Retinal pigment epithelial cell (primary cell): Measurements from ENCODE around the gene PNCK.
"Not testable (repeated sequence)": the region's sequence is repeated elsewhere in the genome, so short reads cannot be mapped to it uniquely, and the experiment has no call there.

Experiments used
- DNase-seq: peaks from one replicate; pipeline ENCODE4 v3.0.0-alpha.2; 2010; ENCODE audit warnings: low read depth
- H3K4me3 ChIP-seq: 2 replicates; pipeline ENCODE4 v1.5.1; 2011; ENCODE audit warnings: mild to moderate bottlenecking, low read length, control low read depth, moderate library complexity
- TF ChIP-seq, protein P1 (sequence below): conservative IDR thresholded peaks from 2 replicates; pipeline ENCODE4 v1.5.1; 2011; ENCODE audit warnings: low read depth, low read length, control low read depth, inconsistent platforms

PNCK gene

GRCh38 chrX:153697924-153698865 is 24.6 kb upstream of the PNCK start:
- DNase-seq: no peak
- no peak overlapping the region for H3K4me3 ChIP-seq
- TF ChIP-seq, protein P1, sequence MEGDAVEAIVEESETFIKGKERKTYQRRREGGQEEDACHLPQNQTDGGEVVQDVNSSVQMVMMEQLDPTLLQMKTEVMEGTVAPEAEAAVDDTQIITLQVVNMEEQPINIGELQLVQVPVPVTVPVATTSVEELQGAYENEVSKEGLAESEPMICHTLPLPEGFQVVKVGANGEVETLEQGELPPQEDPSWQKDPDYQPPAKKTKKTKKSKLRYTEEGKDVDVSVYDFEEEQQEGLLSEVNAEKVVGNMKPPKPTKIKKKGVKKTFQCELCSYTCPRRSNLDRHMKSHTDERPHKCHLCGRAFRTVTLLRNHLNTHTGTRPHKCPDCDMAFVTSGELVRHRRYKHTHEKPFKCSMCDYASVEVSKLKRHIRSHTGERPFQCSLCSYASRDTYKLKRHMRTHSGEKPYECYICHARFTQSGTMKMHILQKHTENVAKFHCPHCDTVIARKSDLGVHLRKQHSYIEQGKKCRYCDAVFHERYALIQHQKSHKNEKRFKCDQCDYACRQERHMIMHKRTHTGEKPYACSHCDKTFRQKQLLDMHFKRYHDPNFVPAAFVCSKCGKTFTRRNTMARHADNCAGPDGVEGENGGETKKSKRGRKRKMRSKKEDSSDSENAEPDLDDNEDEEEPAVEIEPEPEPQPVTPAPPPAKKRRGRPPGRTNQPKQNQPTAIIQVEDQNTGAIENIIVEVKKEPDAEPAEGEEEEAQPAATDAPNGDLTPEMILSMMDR: no peak

DNA sequence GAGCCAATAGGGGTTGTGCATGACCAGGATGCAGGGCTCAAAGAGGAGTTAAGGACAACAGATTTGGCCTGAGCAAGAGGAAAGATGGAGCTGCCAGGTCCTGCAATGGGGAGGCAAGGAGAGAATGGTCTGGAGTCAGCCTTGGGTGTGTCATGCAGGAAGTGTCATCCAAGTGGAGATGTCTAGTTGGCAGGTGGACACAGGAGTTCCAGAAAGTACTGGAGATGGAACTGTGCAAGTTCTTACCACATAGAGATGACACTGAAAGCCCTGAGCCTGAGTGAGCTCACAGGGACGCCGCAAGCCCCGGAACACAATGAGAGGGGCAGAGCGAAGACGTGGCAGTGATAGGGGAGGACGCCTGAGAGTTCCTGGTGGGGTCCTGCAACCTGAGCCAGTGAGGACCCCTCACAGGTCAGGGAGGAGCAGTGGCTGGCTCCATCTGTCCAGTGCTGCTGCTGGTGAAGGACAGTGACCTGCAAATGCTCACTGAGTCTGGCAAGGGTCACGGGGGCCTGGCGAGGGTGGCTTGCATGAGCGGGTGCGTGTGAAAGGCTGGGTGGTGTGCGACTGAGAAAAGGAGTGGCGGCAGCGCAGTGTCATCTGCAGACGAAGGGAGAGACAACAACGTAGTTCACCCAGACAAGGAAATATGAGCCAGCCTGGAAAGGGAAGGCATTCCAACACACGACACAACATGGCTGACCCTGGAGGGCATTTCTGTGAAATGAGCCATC is 23.5 kb upstream of the PNCK start:
- H3K4me3 ChIP-seq, DNase-seq: not testable (repeated sequence)

GRCh38 chrX:153696538-153696937 is 22.9 kb upstream of the PNCK start:
- DNase-seq, H3K4me3 ChIP-seq: not testable (repeated sequence)

- TF ChIP-seq, protein P1: no peak
- DNase-seq: no peak
- H3K4me3 ChIP-seq: no peak overlapping the region
Observed at GRCh38 chrX:153696100-153696499, 22.5 kb upstream of the PNCK start.

DNA sequence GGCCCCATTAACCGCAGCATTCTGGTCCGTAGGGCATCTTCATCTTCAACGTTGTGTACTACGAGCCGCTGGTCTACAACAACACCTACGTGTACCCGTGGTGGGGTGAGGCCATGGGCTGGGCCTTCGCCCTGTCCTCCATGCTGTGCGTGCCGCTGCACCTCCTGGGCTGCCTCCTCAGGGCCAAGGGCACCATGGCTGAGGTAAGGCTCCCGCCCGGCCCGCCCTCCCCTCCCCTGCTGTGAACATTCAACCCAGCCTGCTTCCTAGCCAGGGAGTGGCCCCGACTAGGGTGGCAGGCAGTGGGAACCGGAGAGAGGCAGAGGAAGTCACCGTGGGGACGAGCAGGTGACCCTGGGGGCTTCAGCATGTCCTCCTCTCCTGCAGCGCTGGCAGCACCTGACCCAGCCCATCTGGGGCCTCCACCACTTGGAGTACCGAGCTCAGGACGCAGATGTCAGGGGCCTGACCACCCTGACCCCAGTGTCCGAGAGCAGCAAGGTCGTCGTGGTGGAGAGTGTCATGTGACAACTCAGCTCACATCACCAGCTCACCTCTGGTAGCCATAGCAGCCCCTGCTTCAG is 21.2 kb upstream of the PNCK start:
- no peak for DNase-seq
- H3K4me3 ChIP-seq: no peak overlapping the region
- TF ChIP-seq, protein P1: no peak

- H3K4me3 ChIP-seq, DNase-seq: not testable (repeated sequence)
Observed at GRCh38 chrX:153694256-153694655, 20.6 kb upstream of the PNCK start.

DNA sequence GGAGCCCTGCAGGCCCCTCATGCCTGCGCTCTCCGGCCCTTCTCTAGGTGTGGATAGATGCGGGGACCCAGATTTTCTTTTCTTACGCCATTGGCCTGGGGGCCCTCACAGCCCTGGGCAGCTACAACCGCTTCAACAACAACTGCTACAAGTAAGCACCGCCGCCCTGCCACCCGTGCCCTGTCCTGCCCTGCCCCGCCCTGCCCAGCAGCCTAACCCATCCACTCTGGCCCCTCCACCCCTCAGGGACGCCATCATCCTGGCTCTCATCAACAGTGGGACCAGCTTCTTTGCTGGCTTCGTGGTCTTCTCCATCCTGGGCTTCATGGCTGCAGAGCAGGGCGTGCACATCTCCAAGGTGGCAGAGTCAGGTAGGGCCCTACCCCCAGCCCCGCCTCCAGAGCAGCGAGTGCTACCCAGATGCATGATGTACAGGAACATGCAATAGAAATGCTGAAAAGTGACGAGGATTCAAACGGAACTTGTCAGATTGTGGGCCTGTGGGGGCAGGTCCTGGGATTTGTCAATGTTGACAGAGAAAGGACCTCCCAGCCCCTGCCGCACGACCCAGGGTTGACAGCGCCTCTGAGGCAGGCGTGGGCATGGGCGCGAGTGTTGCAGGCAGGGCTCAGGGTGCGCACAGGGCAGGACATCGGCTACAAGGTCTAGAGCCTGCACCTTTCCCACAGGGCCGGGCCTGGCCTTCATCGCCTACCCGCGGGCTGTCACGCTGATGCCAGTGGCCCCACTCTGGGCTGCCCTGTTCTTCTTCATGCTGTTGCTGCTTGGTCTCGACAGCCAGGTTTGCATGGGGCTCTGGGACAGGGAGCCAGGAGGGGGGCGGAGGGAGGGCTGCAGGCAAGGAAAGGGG is 19.8 kb upstream of the PNCK start:
- DNase-seq: no peak
- TF ChIP-seq, protein P1: no peak
- H3K4me3 ChIP-seq: no peak overlapping the region

DNA sequence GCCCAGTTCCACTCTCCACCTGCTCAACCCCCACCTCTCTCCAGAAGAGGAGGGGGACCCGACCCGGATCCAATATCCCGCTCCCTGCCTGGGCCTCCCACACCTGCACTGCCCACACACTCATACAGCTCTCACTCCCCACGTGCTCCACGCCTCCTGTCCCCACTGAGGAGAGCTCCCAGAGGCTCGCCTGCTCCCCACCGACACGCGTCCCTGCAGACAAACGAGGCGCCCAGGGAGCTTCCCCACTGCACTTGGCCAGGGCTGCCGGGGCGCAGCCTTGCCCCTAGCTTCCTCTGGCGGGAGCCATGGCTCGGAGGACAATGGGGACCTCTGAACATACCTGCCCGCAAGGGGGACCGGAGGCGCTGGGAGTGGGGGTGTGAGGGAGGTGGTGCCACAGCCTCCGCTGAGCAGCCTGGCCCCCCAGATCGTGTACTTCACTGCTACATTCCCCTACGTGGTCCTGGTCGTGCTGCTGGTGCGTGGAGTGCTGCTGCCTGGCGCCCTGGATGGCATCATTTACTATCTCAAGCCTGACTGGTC is 19.1 kb upstream of the PNCK start:
- no peak for DNase-seq

More for the DNA sequence above, 19.1 kb upstream of the PNCK start:
- TF ChIP-seq, protein P1: no peak
- no peak overlapping the region for H3K4me3 ChIP-seq
